ENCODE data around the gene IL2RA.
"Not testable (repeated sequence)": the region's sequence is repeated elsewhere in the genome, so short reads cannot be mapped to it uniquely, and the experiment has no call there.

Gene IL2RA

DNA sequence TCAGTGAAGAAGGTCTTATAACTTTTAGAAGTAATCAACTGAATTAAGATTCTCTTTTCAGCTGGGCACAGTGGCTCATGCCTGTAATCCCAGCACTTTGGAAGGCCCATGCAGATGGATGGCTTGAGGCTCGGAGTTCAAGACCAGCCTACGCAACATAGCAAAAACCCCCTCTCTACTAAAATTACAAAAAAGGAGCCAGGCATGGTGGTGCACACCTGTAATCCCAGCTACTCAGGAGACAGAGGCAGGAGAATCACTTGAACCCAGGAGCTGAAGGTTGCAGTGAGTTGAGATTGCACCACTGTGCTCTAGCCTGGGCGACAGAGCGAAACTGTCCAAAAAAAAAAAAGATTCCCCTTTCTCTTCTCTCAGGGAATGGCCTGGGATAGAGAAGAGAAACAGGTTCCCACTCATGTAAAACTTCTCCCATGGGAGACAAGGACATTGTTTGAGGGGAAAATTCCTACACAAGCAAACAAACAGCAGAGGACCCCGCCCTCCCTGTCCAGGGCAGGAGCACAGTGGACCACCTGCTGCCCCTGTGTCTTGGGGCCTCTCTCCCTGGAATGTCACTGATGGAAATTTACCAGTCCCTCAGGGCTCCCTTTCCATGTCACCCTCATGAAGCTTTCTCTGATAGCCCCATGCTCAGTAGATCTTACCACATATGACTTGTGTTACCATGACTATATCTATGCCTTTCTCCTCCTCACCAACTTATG, 5.6 kb downstream of the IL2RA start:
- no peak for DNase-seq

DNA sequence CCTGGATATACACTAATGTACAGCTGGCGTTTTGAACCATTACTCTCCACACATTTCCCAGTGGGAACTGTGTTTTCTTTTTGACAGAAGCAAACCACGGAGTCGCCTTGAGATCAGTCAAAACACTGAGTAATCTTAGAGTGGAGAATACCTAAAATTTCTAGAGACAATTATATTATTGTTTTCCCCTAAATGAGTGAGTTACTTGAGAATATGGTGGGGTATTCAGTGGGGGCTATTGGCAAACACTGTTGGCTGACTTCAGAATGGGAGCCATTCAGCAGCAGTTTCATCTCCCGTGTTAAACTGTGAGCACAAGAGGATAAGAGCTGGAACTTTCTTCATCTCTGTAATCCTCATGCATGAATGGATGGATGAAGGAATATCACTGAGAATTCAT, 6.2 kb downstream of the IL2RA start:
- DNase-seq, result no peak

GRCh38 chr10:6054884-6055283, 7.3 kb downstream of the IL2RA start:
- no peak for DNase-seq

GRCh38 chr10:6053816-6054631, 8.1 kb downstream of the IL2RA start:
- DNase-seq, result no peak

DNA sequence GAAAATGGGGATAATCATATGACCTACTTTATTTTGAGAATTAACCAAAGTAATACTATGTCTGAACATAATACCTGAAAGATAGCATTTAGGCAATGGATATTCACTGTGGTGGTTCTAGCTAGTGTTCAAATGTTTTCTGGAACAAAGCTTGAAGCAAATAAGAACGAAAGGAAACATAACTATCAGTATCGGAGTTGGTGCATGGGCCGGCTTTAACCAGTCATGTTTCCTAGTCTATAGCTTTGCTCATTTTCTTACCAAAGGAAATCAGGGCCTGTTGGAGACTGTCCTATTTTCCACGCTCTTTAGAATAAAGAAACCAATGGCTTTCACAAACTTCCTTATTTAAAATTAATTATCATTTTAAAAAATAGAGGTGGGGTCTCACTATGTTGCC, 8.9 kb downstream of the IL2RA start:
- DNase-seq, result no peak

DNA sequence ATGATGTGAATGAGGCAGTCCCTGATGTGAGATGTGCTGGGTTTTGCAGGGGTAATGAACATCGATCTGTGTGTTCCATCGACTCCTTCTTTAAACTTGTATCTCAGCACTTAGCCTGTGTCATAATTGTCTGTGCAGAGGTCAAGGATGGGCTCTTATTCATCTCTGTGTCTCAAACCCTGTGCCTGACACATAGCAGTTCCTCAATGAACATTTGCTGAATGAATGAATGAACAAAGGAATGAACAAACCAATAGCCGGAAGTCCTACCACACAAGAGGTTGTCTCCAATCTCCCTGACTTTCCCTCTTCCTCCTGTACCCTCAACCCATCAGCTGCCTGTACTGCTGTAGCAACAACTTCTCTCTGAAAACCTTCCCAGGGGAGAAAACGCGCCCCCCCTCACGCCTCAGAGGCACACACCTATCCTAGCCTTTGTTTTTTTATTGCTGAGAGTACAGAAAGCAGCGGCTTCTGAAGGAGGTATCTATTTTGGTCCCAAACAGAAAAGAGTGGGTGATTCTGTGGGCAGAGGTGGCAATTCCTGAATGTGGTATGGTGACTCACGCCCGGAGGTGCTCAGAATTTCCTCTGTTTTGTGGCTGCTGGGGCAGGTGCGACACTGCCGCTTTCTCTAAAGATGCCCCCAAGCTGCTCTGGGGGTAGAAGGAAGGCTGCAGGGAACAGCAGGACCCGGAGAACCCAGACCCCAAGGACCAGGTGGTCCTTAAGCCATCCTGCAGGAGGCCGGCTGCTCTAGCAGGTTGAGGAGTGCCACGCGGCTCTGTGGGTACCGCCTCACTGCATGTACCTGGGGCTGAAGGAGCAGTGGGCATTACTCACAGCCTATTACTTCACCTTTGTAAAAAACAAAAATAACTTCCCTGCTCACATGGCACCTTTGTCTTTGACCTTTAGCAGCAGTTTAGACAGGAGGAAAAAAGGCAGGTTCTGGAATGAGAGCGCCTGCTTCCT, 9.6 kb downstream of the IL2RA start:
- no peak for DNase-seq

- peak; percentile 8 for DNase-seq
Measured at GRCh38 chr10:6050801-6051445, 11.2 kb downstream of the IL2RA start.

DNA sequence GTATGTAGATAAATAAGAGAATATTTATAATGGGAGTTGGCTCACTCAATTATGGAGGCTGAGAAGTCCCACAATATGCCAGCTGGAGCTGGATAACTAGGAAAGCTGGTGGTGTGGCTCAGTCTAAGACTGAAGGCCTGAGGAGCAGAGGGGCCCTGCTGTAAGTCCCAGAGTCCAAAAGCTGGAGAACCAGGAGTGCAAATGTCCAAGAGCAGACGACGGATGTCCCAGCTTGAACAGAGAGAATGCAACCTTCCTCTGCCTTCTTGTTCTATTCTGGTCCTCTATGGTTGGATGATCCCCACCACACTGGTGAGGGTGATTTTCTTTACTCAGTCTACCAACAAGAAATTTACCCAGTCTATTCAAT, 13.2 kb downstream of the IL2RA start:
- DNase-seq, result no peak

- no peak for DNase-seq
Measured at GRCh38 chr10:6048281-6049030, 13.7 kb downstream of the IL2RA start.

GRCh38 chr10:6047847-6048246, 14.3 kb downstream of the IL2RA start:
- no peak for DNase-seq

GRCh38 chr10:6046773-6047611, 15.2 kb downstream of the IL2RA start:
- no peak for DNase-seq

DNA sequence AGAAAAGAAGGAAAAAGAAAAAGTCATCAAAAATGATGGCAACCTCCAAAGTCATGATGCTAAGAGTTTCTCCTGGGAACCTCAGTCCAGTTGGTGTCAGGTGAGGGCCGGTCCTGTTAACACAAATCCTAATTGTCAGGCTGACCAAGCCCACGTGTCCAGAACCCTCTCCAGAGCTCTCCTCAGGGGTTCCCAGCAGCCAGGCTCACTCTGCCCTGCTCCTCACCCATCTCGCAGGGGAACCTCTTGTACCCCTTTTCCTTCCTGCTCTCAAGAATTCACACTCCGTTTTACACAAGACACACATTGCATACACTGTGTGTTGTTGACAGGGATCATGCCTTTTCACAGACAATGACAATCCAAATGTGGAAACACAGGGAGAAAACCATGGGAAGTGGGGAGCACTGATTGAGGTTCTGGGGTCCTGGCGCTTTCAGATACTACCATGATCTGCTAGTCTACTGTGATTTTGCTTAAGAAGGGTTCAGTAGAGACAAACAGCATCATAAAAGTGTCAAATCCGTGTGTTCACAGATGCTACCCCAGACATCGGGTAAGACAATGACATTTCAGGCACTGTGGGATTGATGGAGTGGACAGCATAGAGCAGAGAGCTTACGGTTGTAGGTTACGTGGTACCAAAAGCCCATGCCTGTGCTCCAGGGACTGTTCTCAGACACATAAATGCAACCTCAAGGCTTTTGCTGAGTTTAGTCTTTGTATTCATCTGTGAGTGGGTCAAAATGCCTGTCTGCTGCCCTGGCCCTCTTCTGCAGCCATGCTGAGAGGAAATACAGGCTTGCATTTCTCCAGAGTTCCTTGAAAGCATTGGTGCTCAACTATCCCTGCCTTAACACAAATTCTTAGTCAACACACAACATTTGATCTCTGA, 16.0 kb downstream of the IL2RA start:
- DNase-seq, result no peak

DNA sequence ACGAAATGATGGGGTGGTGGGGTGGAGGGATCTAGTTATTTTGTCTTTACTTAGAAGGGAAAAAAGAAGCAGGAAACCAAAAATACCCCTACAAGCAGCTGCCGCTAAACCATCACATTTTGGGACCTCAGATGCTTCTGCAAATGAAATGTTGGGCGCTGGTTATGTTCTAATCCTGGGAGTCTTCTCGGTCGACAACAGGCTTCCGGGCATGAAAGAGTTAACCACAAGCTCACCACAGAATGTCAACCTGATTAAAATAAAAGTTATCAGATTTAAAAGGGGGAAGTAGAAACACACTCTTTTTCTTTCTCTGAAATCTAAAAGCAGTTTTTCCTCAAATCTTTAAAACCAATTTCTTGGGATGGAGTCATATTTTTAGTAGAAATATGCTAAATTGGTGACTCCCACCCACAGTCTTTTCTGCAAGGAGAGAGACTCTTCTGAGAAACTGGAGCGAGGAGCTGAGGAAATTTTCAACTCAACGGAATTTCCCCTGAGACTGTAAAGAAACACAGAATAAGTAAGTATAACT, 16.8 kb downstream of the IL2RA start:
- no peak for DNase-seq

- no peak for DNase-seq
Measured at GRCh38 chr10:6044751-6045313, 17.3 kb downstream of the IL2RA start.

DNA sequence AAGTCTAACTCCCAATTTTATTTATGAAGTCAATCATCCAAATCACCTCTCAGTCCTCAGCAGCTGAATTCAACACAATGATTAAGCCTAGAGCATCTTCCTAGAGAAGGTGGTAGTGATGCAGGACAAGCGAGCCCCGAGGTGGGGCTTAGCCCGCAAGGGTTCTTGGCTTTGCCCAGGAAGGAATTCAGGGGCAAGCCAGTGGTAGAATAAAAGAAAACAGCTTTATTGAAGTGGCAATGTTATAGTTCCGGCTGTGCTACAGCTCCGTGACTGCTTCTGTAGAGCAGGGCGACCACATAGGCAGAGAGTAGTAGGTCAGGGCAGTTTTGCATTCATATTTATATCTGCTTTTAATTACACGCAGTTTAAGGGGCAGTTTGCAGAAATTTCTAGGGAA, 18.1 kb downstream of the IL2RA start:
- DNase-seq, result no peak

DNA sequence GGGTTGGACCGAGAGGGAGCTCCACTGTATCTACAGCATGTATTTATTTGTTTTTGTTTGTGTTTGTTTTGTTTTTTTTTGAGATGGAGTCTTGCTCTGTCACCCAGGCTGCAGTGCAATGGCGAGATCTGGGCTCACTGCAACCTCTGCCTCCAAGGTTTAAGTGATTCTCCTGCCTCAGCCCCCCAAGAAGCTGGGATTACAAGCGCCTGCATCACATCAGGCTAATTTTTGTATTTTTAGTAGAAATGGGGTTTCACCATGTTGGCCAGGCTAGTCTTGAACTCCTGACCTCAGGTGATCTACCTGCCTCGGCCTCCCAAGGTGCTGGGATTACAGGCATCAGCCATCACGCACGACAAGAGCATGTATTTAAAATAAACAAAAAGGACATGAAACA, 18.8 kb downstream of the IL2RA start:
- DNase-seq, result not testable (repeated sequence)

- DNase-seq, result no peak
Measured at GRCh38 chr10:6040205-6040604, 22.0 kb downstream of the IL2RA start.

DNA sequence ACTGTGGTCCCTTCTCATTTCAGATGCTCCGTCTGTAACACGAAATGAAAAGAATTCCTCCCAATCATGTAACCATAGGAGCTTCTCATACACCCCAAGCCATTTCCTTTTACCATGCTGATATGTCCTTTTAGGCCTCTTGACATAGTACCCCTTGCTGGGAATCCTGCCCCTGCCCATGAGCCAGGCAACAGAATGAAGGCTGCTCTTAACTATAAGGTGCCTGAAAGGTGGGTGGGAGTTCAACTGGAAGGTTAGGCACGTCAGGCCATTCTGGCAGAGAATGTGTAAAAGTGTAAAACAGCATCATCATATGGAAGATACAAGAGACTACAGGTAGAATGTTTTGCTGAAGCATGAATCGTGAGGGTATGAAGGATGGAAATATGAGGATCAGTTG, 22.5 kb downstream of the IL2RA start:
- DNase-seq, result no peak

- DNase-seq, result no peak
Measured at GRCh38 chr10:6038071-6038631, 24.0 kb downstream of the IL2RA start.

Measured in DMS79 treated with DMSO at 0.1 percent for 48 hours (cell line).